LNCaP clone FGC (cell line): ENCODE data around the gene MFSD6.

ENCODE experiments used
- DNase-seq: peaks from one replicate; pipeline ENCODE4 v3.0.0-alpha.2; 2011; ENCODE audit warnings: low read depth
- H3K4me3 ChIP-seq: 2 replicates; pipeline ENCODE4 v1.5.1; 2011; ENCODE audit warnings: mild to moderate bottlenecking, low read depth, low read length, control low read depth
- TF ChIP-seq, protein P1 (sequence below): IDR thresholded peaks from 2 replicates; pipeline ENCODE4 v1.5.1; 2012; ENCODE audit warnings: mild to moderate bottlenecking; ENCODE audit not compliant: control insufficient read depth, insufficient read depth; ENCODE audit errors: extremely low read depth

The MFSD6 gene

DNA sequence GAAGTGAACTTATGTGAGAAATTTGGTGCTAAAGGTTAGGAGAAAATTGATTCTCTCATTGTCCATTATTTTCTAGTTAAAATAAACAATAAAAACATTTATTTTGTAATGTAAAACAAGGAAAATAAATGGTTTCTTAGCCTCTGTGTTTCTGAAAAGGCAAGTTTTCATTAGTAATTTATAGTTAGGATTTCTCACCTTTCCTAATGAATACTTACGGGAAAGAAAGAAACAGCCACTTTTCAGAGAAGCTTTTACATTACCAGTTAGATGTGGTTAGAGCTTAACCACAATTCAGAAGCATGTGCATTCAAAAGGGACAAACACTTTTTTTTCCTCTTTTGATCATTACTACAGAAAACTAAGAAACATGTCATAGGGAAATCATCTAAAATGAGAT, 107.5 kb downstream of the MFSD6 start:
- DNase-seq: no peak
- H3K4me3 ChIP-seq: no peak overlapping the region
- TF ChIP-seq, protein P1, sequence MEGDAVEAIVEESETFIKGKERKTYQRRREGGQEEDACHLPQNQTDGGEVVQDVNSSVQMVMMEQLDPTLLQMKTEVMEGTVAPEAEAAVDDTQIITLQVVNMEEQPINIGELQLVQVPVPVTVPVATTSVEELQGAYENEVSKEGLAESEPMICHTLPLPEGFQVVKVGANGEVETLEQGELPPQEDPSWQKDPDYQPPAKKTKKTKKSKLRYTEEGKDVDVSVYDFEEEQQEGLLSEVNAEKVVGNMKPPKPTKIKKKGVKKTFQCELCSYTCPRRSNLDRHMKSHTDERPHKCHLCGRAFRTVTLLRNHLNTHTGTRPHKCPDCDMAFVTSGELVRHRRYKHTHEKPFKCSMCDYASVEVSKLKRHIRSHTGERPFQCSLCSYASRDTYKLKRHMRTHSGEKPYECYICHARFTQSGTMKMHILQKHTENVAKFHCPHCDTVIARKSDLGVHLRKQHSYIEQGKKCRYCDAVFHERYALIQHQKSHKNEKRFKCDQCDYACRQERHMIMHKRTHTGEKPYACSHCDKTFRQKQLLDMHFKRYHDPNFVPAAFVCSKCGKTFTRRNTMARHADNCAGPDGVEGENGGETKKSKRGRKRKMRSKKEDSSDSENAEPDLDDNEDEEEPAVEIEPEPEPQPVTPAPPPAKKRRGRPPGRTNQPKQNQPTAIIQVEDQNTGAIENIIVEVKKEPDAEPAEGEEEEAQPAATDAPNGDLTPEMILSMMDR: no peak

DNA sequence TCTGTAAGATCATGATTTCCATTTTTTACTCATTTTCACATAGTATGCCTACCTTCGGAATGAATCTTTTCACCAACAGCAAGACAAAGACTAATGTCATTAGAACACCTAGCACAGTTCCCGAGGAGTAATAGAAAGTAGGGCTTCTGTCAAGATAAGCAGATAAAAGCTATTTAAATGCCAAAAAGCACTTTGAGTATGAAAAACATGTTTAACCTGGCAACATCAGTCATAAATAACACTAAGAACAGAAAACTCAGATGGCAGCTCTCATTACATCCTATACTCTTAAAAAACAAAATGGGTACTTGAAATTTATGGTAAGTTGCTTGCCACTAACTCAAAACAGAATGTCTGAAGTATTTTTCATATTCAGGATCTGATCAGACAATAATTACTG, 109.3 kb downstream of the MFSD6 start:
- no peak overlapping the region for H3K4me3 ChIP-seq
- TF ChIP-seq, protein P1: no peak
- no peak for DNase-seq

DNA sequence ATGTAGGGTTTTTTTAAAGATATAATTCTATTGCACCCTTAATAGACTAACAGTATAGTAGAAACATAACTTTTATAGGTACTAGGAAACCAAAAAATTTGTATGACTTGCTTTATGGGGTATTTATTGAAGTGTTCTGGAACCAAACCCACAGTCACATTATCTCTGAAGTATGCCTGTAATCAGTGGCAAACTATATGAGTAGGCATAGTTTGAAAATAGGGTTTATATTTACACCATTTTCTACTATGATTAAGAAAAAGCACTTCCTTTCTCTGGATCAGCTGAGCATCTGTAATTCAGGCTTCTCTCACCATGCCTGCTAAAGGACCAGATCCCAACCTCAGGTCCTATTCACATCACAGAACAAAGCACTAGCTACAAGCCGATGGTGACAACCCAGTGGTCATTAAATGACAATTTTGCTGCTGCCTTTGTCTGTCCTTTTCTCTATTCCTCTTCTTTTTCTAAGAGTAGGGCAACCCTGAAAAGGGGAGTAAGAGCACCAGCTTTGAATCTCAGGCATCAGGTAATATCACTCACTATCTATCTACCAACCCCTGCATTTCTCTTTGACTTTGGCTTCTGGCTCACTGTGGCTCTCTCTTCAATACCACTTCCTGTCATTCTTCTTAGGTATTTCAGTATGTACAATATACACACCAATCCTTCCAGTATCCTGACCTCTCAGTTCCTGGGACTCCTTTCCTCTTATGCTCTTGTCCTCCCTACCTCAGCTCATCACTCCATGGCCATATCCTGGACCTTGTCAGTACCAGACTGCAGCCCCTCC, 112.0 kb downstream of the MFSD6 start:
- no peak overlapping the region for H3K4me3 ChIP-seq
- no peak for DNase-seq
- TF ChIP-seq, protein P1: no peak

DNA sequence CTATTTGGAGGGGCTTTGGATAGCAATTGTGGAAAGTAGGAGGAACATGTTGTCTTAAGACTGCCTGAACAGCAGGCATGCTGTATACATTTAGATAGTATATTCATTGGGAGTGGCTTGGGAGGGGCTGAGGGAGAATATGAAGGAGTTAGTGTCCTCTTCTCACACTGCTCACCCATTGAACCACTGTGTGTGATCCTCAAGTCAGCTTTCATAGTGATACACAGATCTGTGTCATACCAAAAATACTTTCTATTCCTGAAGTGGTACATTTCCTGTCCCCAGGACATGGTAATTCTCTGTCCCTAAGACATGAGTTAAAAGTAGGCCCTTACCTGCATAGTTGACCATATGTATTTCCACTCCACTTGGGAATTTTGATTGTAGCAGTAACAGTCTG, 116.8 kb downstream of the MFSD6 start:
- DNase-seq: no peak
- H3K4me3 ChIP-seq: no peak overlapping the region
- TF ChIP-seq, protein P1: no peak

DNA sequence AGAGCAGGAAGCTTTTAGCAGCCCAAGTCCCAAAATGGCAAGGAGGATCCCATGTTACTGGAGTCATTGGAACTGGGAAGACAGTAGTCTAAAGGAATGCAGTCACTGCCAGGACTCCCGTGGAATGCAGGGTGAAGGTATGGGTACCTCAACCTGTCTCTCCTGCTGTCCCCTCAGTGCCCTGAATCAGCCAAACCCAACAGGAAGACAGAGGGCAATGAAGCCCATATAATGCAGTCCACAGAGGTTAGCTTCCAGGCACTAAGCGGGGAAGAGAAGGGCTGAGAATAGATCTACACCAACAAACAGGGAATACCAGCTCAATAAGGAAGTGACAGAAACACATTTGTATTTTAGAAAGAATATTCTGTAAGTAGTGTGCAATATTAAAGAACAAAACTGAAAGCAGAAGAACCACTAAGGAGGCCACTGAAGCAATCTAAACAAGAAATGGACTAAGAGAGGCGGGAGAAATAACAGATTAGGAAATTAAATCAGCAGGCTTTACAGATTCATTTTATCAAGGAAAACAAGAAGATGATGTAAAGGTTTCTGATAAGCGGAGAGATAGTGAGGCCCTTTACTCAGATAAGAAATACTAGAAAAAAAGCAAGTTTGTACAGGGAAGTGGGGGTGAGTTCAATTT, 118.1 kb downstream of the MFSD6 start:
- TF ChIP-seq, protein P1: no peak
- H3K4me3 ChIP-seq: no peak overlapping the region
- DNase-seq: no peak

DNA sequence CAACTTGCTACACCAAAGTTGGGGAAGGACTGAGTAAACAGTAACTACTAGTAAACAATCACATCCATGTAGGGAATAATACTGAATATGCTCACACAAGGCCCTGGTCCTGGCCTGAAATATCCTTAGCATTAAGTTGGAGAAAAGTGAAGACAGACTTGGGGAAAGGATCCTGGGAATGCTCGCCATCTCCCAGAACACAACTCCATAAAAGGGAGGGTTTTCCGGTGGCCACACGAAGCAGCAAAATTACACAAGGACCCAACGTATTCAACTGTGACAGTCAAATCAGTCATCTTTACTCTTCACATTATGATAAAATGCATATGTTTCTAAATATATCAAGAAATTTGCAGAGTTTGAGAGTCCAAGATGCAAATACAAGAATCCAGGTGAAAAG, 119.1 kb downstream of the MFSD6 start:
- TF ChIP-seq, protein P1: no peak
- H3K4me3 ChIP-seq: no peak overlapping the region
- DNase-seq: no peak

DNA sequence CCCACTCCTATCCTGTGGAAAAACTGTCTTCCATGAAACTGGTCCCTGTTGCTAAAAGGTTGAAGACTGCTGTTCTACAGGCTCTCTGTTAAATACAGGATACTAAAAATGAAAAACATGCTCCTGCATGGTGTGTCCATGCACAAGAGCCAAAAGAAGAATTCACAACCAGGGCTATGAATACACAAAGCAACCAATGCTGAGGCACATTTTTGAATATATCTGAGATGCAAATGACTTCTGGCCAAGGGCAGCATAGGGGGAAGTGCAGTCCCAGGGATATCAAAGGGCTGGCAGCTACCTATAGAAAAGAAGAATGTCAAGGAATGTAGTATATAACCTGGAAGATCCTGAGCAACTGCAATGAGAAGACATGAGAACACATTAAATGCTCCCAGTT, 119.8 kb downstream of the MFSD6 start:
- DNase-seq: no peak
- TF ChIP-seq, protein P1: no peak
- H3K4me3 ChIP-seq: no peak overlapping the region
